Muscle of arm (tissue), 12 donors: ENCODE results near the gene COG5. TPM values are rescaled to one million over a fixed set of nuclear protein-coding genes. Genes with fewer than 3 reads are reported as not detected.
"Not testable (repeated sequence)": the region's sequence is repeated elsewhere in the genome, so short reads cannot be mapped to it uniquely, and the experiment has no call there.

Experiments used
- DNase-seq: peaks from one replicate; pipeline ENCODE4 v3.0.0-alpha.2; 2013
- polyA plus RNA-seq, 12 donors: library from polyadenylated mRNA; unstranded; fragments of 120-200 nt; gene quantifications; one replicate each; pipeline ENCODE4 v1.2.1, GENCODE V29; 2013; ENCODE audit not compliant: insufficient read length in 12 of 12

Gene COG5
- polyA plus RNA-seq, 12 donors, result 15.3 to 38.3 (median 30.3) TPM; not detected in 1

DNA sequence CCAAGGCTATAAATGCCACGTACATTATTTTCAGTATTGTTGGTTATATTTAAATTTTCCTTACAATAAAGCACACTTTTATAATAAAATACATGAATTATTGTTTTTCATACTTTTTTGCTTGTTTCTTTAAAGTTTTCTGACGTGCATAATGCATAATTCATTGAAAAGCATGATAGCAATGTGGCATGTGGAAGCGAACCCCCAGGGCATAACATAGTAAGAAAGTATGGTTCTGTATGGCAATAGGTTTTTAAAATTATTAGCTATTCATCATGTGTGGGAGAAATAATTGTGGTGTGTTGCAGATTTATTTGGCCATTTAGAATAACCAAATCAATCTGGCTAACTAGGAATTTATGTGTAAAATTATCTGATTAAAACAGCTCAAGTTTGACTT is 402.3 kb downstream of the COG5 start:
- DNase-seq, result no peak

DNA sequence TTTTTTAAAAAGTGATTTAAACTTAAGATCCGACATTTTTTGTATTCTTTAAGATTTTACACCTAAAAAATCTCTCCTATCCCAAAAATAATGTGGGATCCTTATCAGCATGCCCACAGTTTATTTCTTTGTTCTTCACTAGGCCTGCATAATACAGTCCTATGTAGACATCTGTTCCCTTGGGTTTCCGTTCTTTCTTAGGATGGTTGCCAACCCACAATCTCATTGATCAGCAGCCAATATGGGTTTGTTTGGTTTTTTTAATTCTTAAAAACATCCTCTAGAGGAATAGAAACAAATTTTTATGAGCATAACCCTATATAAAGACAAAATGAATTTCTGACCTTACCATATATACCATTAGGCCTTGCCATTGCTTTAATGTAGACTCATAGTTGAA is 403.3 kb downstream of the COG5 start:
- no peak for DNase-seq

DNA sequence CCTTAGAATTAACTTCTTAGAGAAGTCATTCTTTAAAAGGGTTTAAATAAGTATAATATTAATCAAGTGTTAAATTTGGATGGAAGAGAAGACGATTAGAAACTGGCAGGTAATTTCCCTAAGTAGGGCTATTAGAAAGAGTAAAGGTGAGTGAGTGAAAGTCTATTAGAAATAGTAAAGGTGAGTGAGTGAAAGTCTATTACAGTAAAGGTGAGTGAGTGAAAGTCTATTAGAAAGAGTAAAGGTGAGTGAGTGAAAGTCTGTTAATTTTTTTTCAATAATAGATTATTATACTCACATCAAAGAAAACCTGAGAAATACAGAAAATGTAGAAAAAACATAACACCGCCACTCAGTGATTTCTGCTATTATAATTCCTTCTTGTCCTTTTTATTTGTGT is 405.7 kb downstream of the COG5 start:
- DNase-seq, result no peak

DNA sequence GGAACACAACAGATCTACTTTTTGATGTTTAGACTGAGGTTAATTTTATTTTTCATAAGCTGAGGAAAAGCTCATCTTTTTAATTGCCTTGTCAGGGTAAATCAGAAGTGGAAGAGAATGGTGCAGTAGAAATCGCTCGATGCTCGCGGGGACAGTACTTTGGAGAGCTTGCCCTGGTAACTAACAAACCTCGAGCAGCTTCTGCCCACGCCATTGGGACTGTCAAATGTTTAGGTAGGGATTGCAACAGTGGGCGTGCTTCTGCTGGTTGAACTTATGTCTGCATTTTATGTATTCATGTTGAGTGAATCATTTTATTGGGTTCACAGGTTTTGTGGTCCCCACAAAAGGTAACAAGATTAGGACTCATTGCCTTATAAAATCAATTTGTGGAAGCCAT is 406.6 kb downstream of the COG5 start:
- no peak for DNase-seq

DNA sequence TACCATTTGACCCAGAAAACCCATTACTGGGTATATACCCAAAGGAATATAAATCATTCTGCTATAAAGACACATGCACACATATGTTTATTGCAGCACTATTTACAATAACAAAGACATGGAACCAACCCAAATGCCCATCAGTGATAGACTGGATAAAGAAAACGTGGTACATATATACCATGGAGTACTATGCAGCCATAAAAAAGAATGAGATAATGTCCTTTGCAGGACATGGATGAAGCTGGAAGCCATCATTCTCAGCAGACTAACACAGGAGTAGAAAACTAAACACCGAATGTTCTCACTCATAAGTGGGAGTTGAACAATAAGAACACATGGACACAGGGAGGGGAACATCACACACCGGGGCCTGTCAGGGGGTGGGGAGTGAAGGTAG is 408.0 kb downstream of the COG5 start:
- not testable (repeated sequence) for DNase-seq

DNA sequence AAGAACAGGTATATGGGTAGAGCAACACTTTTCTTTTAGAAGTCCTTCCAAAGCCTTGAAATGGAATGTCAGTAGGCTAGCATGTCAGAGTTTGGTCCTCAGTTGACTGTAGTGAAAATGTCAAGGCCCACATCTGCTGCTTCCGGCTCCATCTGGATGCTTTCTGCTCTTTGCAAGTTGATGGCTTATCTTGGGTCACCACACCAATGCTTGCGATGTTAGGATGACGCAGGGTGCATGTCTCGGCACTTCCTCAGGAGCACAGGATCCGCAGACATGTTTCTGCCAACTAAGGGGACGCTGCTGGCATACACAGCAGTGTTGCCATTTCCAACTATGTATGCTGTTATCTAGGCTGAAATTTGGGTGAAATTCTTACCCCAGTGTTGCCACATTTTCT is 408.9 kb downstream of the COG5 start:
- DNase-seq, result no peak

DNA sequence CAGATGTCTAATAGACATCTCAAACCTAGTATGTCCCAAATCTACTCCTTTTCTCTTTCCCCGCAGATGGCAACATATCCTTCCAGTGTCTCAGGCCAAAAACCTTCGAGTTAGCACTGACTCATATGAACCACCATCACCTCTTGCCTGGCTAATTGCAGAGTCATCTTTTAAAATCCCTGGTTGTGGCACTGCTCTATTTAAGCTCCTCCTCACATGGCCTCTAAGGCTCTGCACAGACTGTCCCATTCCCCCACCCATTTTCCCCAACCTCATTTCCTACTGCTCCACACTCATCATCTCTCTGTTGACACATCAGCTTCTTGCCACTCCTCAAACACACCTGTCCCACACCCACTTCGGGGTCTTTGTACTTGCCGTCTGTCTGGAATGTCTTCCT is 411.7 kb downstream of the COG5 start:
- no peak for DNase-seq

Other genes with a start within 250 kb of the COG5 start
- under 1 TPM in 7 of 12 donors, not detected in 5; 0.07 to 0.29 (median 0.15) TPM for gene GPR22, start 93.9 kb downstream of the COG5 start, polyA plus RNA-seq
- 10 to 100 TPM in 5 of 12 donors, 1 to 10 TPM in 6, not detected in 1; 5.9 to 23.5 (median 8.7) TPM for gene DUS4L, start 51 bp upstream of the COG5 start, polyA plus RNA-seq
- gene BCAP29, start 16.3 kb upstream of the COG5 start, polyA plus RNA-seq, result 10 to 100 TPM in 11 of 12 donors, not detected in 1; 45.1 to 67.9 (median 59.3) TPM
- gene SLC26A4, start 96.9 kb upstream of the COG5 start, polyA plus RNA-seq, result 1 to 10 TPM in 4 of 12 donors, under 1 TPM in 6, not detected in 2; 0.50 to 1.6 (median 0.96) TPM
- 10 to 100 TPM in 11 of 12 donors, not detected in 1; 18.0 to 29.5 (median 21.2) TPM for gene CBLL1, start 180.2 kb upstream of the COG5 start, polyA plus RNA-seq
- gene SLC26A3, start 239.3 kb upstream of the COG5 start, polyA plus RNA-seq, result 10 to 100 TPM in 1 of 12 donors, under 1 TPM in 1, not detected in 10; 0.25 to 26.6 TPM